Cardiac muscle cell (in vitro differentiated cells and primary cell): Measurements from ENCODE around the gene DLG3. TPM values are rescaled to one million over a fixed set of nuclear protein-coding genes. Genes with fewer than 3 reads are reported as not detected.

Source experiments
- DNase-seq, 2 donors: peaks; one replicate each; pipeline versions ENCODE4 v3.0.0 to v3.0.0-alpha.2; 2010 to 2017; ENCODE audit warnings: low read depth in 1 of 2, low spot score in 1 of 2
- H3K27ac ChIP-seq: fragments of 200-600 bp; sonication (generic); 2 replicates; pipeline ENCODE4 v1.5.1; 2016
- H3K27me3 ChIP-seq: fragments of 200-600 bp; sonication (generic); 2 replicates; pipeline ENCODE4 v1.6.0; 2016; ENCODE audit warnings: control low read depth
- H3K36me3 ChIP-seq: fragments of 200-600 bp; sonication (generic); 2 replicates; pipeline ENCODE4 v1.5.1; 2016; ENCODE audit warnings: control low read depth
- H3K4me1 ChIP-seq: fragments of 200-600 bp; sonication (generic); 2 replicates; pipeline ENCODE4 v1.8.1; 2017; ENCODE audit warnings: low read depth, mild to moderate bottlenecking, mixed run types
- H3K4me3 ChIP-seq: fragments of 200-600 bp; sonication (generic); 2 replicates; pipeline ENCODE4 v1.5.1; 2016; ENCODE audit warnings: mild to moderate bottlenecking
- H3K9me3 ChIP-seq: fragments of 200-600 bp; sonication (generic); 2 replicates; pipeline ENCODE4 v1.5.1; 2017; ENCODE audit warnings: low read depth, mild to moderate bottlenecking, control low read depth
- CTCF ChIP-seq: IDR thresholded peaks from 2 replicates; pipeline ENCODE4 v1.5.1; 2012; ENCODE audit warnings: low read depth, mild to moderate bottlenecking, low read length
- polyA plus RNA-seq: library from polyadenylated mRNA; unstranded; fragments of >200 nt; fragmentation: Nextera tagmentation; extraction: Ambion mirVana; gene quantifications from 2 replicates; pipeline ENCODE4 v1.2.1, GENCODE V29; 2016
- total RNA-seq: library from RNA; depleted of rRNA; stranded (reverse); fragments of >200 nt; gene quantifications from 2 replicates; pipeline ENCODE4 v1.2.3, GENCODE V29; 2016

DLG3 gene
- total and polyA plus RNA-seq, 2 experiments from 2014 or later: 28.8 to 50.1 TPM

GRCh38 chrX:70439016-70439415, 5.6 kb upstream of the DLG3 start:
- DNase-seq: peak in 1 of 2 donors; percentile 30

GRCh38 chrX:70442224-70442623, 2.4 kb upstream of the DLG3 start:
- H3K27ac ChIP-seq: no peak overlapping the region
- H3K36me3 ChIP-seq: no peaks in the 10 kb centered on the region
- no peak for TF ChIP-seq CTCF
- H3K4me1 ChIP-seq: no peaks in the 10 kb centered on the region
- no peak overlapping the region for H3K4me3 ChIP-seq
- H3K27me3 ChIP-seq: peaks cover 62% of the 10 kb centered on the region
- H3K9me3 ChIP-seq: no peaks in the 10 kb centered on the region
- no peak for DNase-seq

More at GRCh38 chrX:70439016-70439415, 5.6 kb upstream of the DLG3 start:
- Histone ChIP-seq H3K27me3 (peaks cover 29% of the 10 kb centered on the region), H3K4me1 (peaks cover 5% of the 10 kb centered on the region), H3K4me3 (no peak overlapping the region), H3K9me3 (no peaks in the 10 kb centered on the region), H3K27ac (no peak overlapping the region), H3K36me3 (no peaks in the 10 kb centered on the region)
- TF ChIP-seq CTCF: no peak

GRCh38 chrX:70444946-70445656, 466 bp downstream of the DLG3 start:
- Histone ChIP-seq H3K27ac (no peak overlapping the region), H3K4me3 (no peak overlapping the region), H3K27me3 (peaks cover 63% of the 10 kb centered on the region), H3K36me3 (no peaks in the 10 kb centered on the region), H3K9me3 (no peaks in the 10 kb centered on the region), H3K4me1 (no peaks in the 10 kb centered on the region)
- TF ChIP-seq CTCF: no peak
- DNase-seq: no peak

- Histone ChIP-seq H3K27ac (no peak overlapping the region), H3K27me3 (peaks cover 63% of the 10 kb centered on the region), H3K36me3 (no peaks in the 10 kb centered on the region), H3K4me3 (no peak overlapping the region), H3K9me3 (no peaks in the 10 kb centered on the region), H3K4me1 (no peaks in the 10 kb centered on the region)
- TF ChIP-seq CTCF: no peak
- no peak for DNase-seq
These were observed 1.3 kb downstream of the DLG3 start for GRCh38 chrX:70445951-70446350.

- peaks cover 56% of the 10 kb centered on the region for H3K27me3 ChIP-seq
- TF ChIP-seq CTCF: no peak
- no peak for DNase-seq
- no peaks in the 10 kb centered on the region for H3K36me3 ChIP-seq
- no peaks in the 10 kb centered on the region for H3K4me1 ChIP-seq
- H3K9me3 ChIP-seq: no peaks in the 10 kb centered on the region
- H3K4me3 ChIP-seq: no peak overlapping the region
- no peak overlapping the region for H3K27ac ChIP-seq
These were observed 2.0 kb downstream of the DLG3 start for GRCh38 chrX:70446380-70447350.
